ENCODE results near the gene KIF2C.
"Not testable (repeated sequence)": the region's sequence is repeated elsewhere in the genome, so short reads cannot be mapped to it uniquely, and the experiment has no call there.

The KIF2C gene

DNA sequence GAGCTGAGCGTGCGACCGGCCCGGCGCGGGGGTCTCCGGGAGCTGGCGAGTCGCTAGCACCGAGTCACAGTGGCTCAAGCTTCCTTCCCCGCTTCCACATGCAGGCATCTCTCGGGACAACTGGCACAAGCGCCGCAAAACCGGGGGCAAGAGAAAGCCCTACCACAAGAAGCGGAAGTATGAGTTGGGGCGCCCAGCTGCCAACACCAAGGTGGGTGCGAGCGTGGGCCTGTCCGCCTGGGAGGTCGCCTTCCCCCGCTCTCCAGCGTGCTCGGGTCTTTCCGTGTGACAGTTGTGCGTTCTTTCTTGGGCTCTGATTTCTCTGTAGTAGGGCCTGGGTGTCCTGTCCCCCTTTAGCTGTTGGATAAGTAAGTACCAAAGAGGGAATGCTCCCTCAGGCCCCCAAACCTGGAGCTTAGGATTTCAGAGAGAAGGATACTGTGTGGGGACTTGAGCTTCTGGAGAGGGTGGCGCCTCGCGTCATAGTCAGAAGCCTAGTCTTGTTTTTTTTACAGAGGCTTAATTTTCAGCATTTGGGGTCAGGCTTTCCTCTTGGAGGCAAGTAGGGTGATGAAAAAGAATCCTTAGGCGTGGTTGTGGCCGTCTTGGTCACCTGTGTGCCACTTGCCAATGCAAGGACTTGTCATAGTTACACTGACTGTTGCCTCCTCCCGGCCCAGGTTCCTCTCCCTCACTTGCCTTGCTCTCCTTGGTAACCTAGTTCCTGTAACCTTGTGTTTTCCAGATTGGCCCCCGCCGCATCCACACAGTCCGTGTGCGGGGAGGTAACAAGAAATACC, 36.5 kb downstream of the KIF2C start:
- no peak for DNase-seq (ENCODE audit: low spot score)

DNA sequence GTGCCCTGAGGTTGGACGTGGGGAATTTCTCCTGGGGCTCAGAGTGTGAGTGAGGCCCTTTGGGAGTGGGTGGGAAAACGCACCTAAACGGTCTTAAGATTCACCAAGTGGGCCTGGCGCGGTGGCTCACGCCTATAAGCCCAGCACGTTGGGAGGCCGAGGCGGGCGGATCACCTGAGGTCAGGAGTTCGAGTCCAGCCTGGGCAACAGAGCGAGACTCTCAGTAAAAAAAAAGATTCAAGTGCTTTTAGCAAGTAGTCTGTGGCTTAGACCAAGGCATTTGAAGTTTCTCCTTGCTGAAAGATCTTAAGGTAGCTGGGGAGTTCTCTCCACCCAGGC, 37.1 kb downstream of the KIF2C start:
- DNase-seq (ENCODE audit: low spot score), result no peak

DNA sequence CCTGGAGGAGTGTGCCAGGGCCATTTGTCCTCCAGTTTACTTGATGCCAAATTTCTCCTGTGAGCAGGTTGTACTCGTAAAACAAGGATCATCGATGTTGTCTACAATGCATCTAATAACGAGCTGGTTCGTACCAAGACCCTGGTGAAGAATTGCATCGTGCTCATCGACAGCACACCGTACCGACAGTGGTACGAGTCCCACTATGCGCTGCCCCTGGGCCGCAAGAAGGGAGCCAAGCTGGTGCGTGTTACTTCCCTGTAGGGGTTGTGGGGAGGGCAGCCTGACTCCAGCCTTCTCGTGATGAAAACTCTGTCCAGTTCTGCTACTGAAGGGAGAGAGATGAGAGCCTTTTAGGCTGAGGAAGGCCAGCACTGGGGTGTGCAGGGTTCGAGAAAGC, 37.9 kb downstream of the KIF2C start:
- no peak for DNase-seq (ENCODE audit: low spot score)

DNA sequence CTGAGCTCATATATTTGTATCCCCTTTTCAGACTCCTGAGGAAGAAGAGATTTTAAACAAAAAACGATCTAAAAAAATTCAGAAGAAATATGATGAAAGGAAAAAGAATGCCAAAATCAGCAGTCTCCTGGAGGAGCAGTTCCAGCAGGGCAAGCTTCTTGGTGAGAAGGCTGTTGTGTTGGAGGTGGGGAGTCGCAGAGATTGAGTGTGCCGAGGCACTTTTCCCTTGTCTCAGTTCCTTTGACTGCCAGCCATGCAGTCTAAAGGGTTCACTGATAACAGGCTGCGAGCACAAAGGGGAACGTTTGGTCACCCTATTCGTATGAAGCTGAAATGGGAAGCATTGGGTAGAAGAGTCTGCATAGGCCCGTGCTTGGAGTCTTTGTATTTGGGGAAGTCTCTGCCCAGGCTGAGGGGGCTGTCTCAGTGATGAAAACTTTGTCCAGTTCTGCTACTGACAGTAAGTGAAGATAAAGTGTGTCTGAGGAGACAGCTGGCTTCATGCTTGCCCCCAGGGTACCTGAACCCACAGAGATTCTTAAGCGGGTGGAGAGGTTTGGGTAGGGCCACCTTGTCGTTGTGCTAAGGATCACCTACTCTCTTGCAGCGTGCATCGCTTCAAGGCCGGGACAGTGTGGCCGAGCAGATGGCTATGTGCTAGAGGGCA, 38.5 kb downstream of the KIF2C start:
- no peak for DNase-seq (ENCODE audit: low spot score)

DNA sequence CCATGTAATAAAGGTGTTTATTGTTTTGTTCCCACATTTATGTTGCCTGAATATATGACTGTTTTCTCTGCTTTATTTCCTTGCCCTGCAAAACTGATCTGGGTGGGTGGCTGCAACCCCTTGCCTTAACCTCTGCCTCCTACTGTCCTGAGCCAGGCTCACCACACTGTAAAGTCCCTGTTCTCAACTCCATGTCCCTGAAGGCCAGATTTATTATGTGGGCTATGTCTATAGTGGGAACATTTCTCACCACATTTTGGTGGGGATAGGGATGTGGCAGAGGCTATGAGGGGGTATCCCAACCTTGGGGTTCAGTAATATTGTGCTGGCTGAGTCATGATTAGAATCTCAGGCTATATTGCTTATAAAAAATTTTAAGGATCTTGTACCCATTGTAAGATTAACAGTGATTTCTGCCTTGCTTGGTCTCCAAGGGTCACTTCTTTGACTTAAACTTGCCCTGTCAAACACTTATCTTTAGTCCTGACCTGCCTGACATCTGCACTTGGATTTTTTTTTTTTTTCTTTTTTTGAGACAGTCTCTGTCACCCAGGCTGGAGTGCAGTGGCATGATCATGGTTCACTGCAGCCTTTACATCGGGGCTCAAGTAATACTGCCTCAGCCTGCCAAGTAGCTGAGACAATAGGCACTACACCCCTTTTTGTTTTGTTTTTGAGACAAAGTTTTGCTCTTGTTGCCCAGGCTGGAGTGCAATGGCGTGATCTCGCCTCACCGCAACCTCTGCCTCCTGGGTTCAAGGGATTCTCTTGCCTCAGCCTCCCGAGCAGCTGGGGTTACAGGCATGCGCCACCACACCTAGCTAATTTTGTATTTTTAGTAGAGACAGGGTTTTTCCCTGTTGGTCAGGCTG, 39.3 kb downstream of the KIF2C start:
- no peak for DNase-seq (ENCODE audit: low spot score)

DNA sequence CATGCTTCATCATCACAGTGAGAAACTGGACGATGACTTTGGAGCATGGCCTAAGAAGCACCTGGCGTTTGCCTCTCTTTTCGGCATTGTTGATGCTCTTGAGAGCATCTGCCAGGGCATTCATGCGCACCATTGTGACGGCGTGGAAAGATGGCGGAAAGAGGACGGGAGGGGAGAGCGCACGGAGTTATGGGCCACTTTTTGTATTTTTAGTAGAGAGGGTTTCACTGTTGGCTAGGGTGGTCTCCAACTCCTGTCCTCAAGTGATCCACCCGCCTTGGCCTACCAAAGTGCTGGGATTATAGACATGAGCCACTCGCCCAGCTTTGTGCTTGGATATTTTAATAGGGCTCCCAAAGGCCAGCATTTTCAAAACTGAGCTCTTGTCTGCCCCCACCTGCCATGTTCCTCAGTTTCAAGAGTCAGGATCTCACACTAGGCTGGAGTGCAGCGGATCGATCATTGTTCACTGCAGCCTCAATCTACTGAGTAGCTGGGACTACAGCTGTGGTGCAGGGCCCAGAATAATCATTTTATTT, 41.0 kb downstream of the KIF2C start:
- DNase-seq (ENCODE audit: low spot score), result no peak

DNA sequence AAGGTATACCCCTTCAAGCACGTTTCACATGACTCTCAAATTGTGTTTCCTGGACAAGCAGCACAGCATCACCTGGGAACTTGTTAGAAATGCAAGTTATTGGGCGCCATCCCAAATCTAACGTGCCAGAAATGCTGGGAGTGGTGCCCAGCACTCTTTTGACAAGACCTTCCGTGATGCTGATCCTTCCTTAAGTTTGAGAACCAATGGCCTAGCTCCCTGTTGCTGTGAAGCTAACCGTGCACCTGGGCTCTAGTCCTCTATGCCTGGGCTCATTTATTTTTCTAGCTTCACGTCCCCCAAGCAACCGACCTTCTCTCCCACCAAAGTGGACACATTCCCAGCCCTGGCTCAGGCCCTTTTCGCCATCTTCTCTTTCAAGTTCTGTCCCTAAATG, 44.1 kb downstream of the KIF2C start:
- no peak for DNase-seq (ENCODE audit: low spot score)

DNA sequence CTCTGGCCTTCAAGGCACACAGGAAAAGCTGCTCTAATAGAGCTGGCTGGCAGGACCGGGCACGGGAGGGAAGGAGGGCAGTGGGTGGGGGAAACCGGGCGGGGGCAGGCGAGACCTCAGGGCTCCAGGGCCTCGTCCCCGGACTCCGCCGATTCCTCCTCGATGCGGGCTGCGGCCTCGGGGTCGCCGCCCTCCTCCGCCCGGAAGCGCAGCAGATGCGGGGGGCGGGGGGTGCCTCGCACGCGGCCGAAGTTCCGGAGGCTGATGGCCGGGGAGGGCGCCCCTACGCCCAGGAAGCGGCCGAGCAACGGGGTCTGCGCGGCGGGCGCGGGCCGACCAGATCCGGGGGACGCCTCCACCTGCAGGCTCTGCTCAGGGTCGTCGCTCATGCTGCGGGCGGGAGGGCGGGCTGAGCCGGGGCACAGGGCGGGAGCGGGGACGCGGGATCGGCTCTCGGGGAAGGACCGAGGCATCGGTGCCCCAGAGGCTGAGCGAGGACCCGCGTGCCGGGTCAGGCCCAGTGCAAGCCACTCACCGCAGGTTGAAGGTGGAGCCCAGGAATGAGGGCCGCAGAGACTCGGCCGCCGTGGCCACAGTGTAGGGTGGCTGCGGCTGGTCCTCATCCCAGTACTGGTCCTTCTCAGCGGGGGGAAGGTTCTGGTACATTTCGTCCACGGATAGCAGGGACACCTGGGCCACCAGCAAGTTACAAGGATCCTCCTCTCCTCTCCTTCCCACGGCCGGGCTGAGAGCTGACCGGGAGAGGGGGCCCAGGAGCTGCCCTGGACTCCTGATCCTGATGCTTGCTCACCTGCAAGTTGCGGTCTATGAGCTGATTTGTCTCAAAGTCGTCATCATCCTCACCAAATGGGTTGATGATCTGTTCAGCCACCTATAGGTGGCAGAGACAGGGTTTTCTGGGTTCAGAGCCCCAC, 44.7 kb downstream of the KIF2C start:
- no peak for DNase-seq (ENCODE audit: low spot score)

DNA sequence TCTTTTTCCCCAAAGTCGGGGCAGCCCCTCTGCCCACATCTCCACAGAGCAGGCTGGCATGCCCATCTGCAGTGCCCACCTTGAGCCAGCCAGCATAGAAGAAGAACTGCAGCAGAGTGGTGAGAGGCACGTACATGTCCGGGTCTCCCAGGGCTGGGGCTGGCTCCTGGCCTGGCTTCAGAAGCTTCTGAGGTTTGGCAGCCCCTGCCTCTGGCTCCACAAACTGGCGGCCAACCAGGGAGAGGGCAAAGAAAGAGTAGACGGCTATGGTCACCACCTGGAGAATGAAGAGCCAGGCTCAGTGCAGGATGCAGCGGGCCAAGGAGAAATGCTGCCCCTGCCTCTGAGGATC, 45.4 kb downstream of the KIF2C start:
- DNase-seq (ENCODE audit: low spot score), result no peak

DNA sequence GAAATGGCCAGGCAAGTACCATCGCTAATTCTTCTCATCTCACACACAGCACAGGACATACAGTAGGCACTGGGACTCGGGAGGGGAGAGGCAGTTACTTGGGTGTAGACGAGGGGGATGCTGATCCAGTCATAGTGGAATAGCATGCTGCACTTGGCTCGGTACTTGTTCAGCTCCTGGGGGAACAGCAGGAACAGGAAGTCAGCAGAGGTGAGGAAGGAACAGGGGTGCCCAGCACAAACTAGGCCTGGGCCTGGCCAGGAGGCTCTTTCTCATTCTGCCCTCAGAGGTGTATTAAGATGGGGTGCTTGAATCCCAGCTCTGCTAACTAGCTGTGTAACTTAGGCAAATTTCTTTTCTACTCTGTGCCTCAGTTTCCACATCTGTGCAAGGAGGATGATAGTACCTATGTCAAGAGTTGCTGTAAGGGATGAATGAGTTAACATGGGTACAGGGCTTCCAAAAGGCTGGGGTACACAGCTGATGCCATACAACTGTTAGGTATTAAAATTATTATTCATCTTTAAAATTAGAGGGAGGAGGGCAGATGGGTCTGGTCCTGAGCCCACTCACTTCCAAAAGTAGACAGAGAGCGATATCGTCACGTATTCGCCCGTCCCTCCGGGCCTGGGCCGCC, 46.0 kb downstream of the KIF2C start:
- no peak for DNase-seq (ENCODE audit: low spot score)

DNA sequence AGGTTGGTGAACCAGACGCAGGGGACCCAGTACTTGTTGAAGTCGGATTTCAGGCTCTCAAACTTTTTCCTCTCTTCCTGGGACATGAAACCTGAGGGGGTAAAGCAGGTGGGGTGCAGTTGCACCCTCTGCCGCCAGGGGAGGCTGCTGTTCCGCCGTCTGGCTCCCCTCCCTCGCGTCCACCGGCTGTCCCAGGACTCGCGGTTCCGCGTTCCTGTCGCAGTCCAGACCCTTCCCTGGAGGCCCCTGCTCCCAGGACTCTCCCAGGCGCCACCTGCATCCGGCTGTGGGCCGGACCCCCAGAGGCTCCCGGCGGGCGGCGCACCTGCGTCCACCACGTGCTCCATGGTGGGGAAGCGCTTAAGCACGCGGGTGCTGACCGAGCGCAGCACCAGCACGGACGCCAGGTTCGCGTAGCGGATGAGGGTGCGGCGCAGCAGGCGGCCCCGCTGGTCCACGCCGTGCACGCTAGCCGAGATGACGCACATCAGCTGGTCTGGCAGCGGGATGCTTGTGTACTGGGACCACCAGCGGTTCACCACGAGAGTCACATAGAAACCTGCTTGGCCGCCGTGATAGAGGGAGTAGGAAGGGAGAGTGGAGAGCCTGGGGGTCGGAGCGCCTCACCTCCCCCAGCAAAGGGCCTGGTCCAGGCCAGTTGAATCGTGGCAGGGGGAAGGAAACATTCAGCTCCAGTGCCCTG, 46.7 kb downstream of the KIF2C start:
- no peak for DNase-seq (ENCODE audit: low spot score)

DNA sequence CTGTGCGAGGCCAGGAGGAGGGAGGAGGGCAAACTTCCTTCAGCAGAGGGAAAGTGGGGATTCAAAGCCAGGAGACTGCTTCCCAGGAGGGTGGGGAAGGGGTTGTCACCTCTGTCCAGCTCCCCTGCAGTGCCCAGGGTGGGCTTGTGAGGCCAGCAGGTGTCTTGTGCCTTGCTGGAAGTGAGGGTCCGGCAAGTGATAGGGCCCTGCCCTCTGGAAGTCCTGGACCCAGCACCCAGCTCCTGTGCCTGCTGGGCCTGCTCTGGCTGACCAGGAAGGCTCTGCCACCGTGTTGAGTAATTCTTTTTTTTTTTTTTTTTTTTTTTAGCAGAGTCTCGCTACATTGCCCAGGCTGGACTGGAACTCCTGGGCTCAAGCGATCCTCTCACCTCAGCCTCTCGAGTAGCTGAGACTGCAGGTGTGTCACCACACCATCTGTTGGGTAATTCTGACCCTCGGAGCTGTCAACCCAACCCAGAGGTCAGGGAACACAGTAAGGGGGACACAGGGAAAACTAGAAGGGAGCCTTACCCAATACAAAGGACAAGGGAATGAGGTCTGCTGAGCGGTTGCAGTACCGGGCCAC, 47.3 kb downstream of the KIF2C start:
- no peak for DNase-seq (ENCODE audit: low spot score)

DNA sequence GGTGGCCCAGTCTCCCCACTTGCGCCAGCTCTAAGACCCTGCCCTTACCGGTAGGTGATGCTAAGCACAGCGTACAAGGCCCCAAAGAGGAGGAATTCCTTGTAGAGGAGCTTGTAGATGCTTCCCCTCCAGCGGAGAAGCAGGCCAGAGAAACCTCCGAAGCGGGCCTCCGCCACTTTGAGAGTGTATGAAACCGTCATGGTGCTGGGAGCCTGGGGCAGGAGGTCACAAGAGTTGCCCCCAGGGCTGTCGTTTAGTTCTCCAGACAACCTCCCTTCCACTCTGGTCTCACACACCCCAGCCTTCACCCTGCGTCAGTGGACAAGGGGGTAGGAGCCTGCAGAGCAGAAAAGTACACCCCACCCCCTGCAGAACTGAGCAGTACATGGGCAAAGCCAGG, 47.9 kb downstream of the KIF2C start:
- no peak for DNase-seq (ENCODE audit: low spot score)

DNA sequence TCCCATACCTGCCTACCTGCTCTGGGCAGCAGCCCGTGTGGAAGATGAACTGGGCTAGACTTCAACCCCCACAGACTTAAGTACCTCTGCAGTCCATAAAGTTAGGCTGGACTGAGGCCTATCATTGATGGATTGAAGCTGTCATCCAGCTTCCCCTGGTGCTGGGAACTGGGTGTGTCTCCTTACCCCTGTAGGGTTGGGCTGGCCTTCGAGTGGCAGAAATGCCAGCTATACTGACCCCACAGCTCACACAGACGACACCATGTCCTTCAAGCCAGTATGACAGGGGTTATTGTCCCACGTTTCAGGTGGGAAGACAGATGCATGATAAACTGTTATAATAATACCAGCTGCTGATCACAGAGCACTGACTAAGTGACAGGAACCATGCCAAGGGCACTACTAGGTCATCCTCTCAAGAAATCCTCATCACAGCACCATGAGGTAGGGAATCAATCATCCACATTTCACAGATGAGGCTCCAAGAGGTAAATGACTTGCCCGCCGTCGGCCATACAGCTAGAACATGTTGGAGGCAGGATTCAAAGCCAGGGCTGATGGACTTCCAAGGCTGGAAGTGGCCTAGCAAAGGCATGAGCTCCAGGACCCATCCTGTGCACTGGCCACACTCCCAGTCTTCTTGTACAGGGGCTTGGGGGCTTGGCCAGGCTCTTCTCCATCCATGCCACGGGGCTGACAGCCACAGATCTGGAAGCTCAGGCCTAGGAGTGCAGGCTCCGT, 48.7 kb downstream of the KIF2C start, which contains the start of gene BEST4:
Gene BEST4 (minus strand): TSS at position 51 of the 741 bp plus-strand sequence. CDS start 465 bp downstream, outside the sequence.
- no peak for DNase-seq (ENCODE audit: low spot score)

DNA sequence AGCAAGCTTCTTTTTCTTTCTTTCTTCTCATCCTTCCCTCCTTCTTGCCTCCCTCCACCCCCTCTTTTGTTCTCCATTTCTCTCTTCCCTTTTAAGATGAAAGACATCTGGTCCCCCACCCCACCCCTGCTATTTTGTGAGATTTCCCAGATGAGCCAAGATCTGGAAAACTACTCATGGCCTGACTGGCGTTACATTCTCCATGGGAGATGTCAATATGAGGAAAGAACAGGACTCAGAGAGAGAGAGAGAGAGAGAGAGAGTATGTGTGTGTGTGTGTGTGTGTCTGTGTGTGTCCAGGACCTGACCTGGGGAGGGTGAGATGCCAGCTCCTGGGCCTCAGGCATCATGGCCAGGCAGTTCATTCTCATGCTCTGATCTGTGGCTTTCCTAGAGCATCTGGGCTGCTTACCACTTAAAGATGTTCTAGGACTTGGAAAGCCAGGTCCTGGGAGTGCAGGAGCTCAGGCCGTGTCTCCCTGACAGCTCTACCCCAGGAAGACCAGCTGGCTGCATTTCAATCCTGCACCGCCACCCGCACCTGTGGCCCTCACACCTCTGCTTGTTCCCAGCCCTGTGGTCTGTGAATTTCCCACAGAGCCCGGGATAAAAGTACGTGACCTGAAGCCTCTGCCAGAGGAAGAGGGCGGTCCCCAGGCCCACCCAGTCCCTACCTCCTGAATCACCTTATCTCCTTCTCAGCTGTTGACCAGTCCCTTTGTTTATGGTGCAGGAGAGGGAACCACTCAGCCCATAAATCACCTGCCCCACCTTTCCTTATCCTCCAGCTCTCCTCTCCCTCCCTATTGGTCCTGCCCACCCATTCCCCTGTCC, 51.5 kb downstream of the KIF2C start:
- DNase-seq (ENCODE audit: low spot score), result no peak

DNA sequence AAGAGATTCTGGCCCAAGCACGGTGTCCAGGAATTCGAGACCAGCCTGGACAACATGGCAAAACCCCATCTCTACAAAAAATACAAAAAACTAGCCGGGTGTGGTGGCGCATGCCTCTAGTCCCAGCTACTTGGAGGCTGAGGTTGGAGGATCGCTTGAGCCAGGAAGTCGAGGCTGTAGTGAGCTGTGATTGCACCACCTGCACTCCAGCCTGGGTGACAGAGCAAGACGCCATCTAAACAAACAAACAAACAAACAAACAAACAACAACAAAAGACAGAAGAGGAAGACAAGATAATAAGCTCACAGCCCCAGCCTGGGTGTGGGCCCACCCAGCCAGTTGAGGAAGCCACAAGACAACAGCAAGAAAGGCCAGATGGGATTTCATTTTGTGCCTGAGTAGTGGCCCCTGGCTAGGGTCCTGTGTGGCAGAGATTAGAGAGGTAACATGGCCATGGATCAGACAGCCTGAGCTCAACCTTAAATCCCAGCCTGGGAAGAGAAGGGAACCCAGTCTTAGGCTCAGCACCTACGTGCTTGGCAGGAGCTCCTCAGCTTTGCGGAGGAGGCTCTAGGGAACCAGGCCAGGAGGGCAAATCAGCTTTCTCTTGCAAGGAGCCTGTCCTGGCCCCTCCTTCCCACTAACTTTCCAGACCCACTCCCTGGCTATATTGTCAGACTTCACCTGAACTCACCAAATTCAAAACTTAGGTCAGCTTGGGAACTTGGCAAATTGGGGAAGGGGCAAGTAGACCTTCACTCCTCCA, 53.3 kb downstream of the KIF2C start:
- no peak for DNase-seq (ENCODE audit: low spot score)

DNA sequence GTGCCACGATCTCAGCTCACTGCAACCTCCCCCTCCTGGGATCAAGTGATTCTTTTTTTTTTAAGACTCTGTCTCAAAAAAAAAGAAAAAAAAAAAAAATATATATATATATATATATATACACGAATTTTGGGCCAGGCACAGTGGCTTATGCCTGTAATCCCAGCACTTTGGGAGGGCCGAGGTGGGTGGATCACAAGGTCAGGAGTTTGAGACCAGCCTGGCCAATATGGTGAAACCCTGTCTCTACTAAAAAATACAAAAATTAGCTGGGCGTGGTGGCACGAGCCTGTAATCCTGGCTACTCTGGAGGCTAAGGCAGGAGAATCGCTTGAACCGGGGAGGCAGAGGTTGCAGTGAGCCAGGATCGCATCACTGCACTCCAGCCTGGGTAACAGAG, 58.2 kb downstream of the KIF2C start:
- DNase-seq (ENCODE audit: low spot score), result not testable (repeated sequence)
